Activated naive CD4-positive, alpha-beta T cell treated with Interleukin-2 at 50 U/mL for 16 hours (primary cell): ENCODE measurements around the gene HOMER2.
"Not testable (repeated sequence)": the region's sequence is repeated elsewhere in the genome, so short reads cannot be mapped to it uniquely, and the experiment has no call there.

Experiments used
- DNase-seq: peaks from one replicate; pipeline ENCODE4 v3.0.0-alpha.2; 2020

Gene HOMER2

GRCh38 chr15:82923744-82924143, 28.8 kb downstream of the HOMER2 start:
- no peak for DNase-seq

GRCh38 chr15:82922737-82923136, 29.8 kb downstream of the HOMER2 start:
- DNase-seq = no peak

GRCh38 chr15:82921939-82922338, 30.6 kb downstream of the HOMER2 start:
- DNase-seq = no peak

- DNase-seq = no peak
Measured at GRCh38 chr15:82921242-82921641, 31.3 kb downstream of the HOMER2 start.

GRCh38 chr15:82919231-82919886, 33.2 kb downstream of the HOMER2 start:
- no peak for DNase-seq

- no peak for DNase-seq
Measured at GRCh38 chr15:82918607-82919230, 33.8 kb downstream of the HOMER2 start.

GRCh38 chr15:82918162-82918561, 34.4 kb downstream of the HOMER2 start:
- DNase-seq = no peak

GRCh38 chr15:82917249-82917648, 35.3 kb downstream of the HOMER2 start:
- no peak for DNase-seq

GRCh38 chr15:82916161-82916952, 36.2 kb downstream of the HOMER2 start:
- no peak for DNase-seq

GRCh38 chr15:82914396-82914795, 38.1 kb downstream of the HOMER2 start:
- DNase-seq = no peak

- DNase-seq = no peak
Measured at GRCh38 chr15:82911458-82911857, 41.1 kb downstream of the HOMER2 start.

- no peak for DNase-seq
Measured at GRCh38 chr15:82910721-82911120, 41.8 kb downstream of the HOMER2 start.

GRCh38 chr15:82909080-82909815, 43.3 kb downstream of the HOMER2 start:
- DNase-seq = no peak

- DNase-seq = no peak
Measured at GRCh38 chr15:82907350-82907749, 45.2 kb downstream of the HOMER2 start.

GRCh38 chr15:82904574-82904973, 47.9 kb downstream of the HOMER2 start:
- DNase-seq = no peak

- DNase-seq = no peak
Measured at GRCh38 chr15:82903511-82903910, 49.0 kb downstream of the HOMER2 start.

- no peak for DNase-seq
Measured at GRCh38 chr15:82901114-82901805, 51.3 kb downstream of the HOMER2 start.

GRCh38 chr15:82900511-82901060, 51.9 kb downstream of the HOMER2 start:
- no peak for DNase-seq

- DNase-seq = no peak
Measured at GRCh38 chr15:82898961-82899360, 53.6 kb downstream of the HOMER2 start.

- DNase-seq = no peak
Measured at GRCh38 chr15:82895983-82896382, 56.5 kb downstream of the HOMER2 start.

GRCh38 chr15:82894971-82895520, 57.5 kb downstream of the HOMER2 start:
- no peak for DNase-seq

- DNase-seq = not testable (repeated sequence)
Measured at GRCh38 chr15:82893473-82893872, 59.0 kb downstream of the HOMER2 start.
